Bronchial epithelial cell (primary cell): Measurements from ENCODE around the gene NCEH1. TPM values are rescaled to one million over a fixed set of nuclear protein-coding genes. Genes with fewer than 3 reads are reported as not detected.
A peak's percentile ranks its signal among the peaks of the same experiment; 100 is the strongest.

ENCODE experiments used
- DNase-seq: peaks from one replicate; pipeline ENCODE4 v3.0.0-alpha.2; 2010; ENCODE audit warnings: low read depth
- FAIRE-seq: peaks from 2 replicates; lab custom pipeline; 2011; peaks lifted over from hg19 to GRCh38; lab: Jason Lieb, UNC
- H3K27me3 ChIP-seq: 2 replicates; pipeline ENCODE4 v1.5.1; 2011; ENCODE audit warnings: low read length; ENCODE audit not compliant: control insufficient read depth, insufficient read depth
- H3K36me3 ChIP-seq: 2 replicates; pipeline ENCODE4 v1.5.1; 2011; ENCODE audit warnings: low read length; ENCODE audit not compliant: control insufficient read depth, insufficient read depth
- H3K4me3 ChIP-seq: 2 replicates; pipeline ENCODE4 v1.5.1; 2011; ENCODE audit warnings: mild to moderate bottlenecking, low read depth, low read length, control low read depth
- total RNA-seq: library from RNA; depleted of rRNA; stranded (reverse); fragments of >200 nt; gene quantifications from 2 replicates; pipeline ENCODE4 v1.2.1, GENCODE V29; 2014
- TF ChIP-seq, protein P1 (sequence below): IDR thresholded peaks from 2 replicates; pipeline ENCODE4 v1.5.1; 2011; ENCODE audit warnings: mild to moderate bottlenecking, moderate library complexity, low read length, control low read depth, inconsistent platforms; ENCODE audit not compliant: insufficient read depth, severe bottlenecking

The NCEH1 gene
- total RNA-seq, 1 donor from 2014 or later = 5.3 TPM

DNA sequence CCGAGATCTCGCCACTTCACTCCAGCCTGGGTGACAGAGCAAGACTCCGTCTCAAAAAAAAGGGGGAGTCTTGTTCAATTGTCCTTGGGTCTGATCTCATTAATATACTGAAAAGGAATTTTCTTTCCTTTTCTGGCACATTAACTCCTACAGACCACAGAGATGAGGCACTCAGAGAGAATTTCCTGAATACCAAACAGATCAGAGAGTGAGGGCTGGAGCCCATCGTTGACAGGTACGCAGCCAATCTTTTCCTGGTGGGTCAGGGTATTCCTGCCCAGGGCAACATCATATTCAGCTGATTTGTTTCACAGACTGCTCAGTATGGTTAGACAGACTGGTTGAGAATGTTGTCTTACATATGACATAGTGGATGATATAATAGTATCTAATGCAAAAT lies 104.8 kb downstream of the NCEH1 start:
- no peak for FAIRE-seq
- Histone ChIP-seq H3K36me3 (no peaks in the 10 kb centered on the region), H3K4me3 (no peak overlapping the region), H3K27me3 (no peaks in the 10 kb centered on the region)
- peak; percentile 59 for DNase-seq
- TF ChIP-seq, protein P1, sequence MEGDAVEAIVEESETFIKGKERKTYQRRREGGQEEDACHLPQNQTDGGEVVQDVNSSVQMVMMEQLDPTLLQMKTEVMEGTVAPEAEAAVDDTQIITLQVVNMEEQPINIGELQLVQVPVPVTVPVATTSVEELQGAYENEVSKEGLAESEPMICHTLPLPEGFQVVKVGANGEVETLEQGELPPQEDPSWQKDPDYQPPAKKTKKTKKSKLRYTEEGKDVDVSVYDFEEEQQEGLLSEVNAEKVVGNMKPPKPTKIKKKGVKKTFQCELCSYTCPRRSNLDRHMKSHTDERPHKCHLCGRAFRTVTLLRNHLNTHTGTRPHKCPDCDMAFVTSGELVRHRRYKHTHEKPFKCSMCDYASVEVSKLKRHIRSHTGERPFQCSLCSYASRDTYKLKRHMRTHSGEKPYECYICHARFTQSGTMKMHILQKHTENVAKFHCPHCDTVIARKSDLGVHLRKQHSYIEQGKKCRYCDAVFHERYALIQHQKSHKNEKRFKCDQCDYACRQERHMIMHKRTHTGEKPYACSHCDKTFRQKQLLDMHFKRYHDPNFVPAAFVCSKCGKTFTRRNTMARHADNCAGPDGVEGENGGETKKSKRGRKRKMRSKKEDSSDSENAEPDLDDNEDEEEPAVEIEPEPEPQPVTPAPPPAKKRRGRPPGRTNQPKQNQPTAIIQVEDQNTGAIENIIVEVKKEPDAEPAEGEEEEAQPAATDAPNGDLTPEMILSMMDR = no peak

DNA sequence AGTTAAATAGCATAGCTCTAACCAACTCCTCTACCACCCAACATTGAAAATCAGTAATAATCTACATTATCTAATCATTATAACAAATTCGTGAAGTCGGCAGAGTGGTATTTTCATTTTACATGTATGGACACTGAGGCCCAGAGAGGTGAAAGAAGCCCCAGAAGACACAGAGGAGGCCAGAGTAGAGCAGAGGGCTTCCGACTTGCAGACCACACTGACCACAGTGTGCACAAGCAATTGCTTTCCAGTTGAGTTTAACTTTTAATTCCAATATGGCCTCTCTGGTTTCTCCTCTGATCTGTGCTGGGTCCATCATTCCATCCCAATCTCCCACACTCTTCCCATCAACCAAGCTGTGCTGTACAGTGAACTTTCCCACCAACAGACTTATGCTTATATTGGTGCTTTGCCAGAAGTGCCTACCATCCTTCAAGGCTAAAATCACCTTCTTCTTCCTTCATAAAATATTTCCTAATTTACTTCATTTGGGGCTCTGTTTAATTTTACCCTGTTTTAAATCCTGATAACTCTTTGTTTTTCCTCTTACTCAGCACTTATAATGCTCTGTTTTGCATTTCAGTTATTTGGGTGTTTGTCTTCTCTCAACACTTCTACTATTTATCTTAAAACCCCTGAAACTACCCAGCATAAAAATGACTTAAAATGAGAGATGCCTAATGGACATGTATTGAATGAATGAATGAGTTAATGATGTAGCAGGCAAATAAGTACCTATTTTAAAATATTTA lies 105.8 kb downstream of the NCEH1 start:
- DNase-seq = no peak
- Histone ChIP-seq H3K36me3 (no peaks in the 10 kb centered on the region), H3K27me3 (no peaks in the 10 kb centered on the region), H3K4me3 (no peak overlapping the region)
- FAIRE-seq = no peak
- TF ChIP-seq, protein P1 = no peak

DNA sequence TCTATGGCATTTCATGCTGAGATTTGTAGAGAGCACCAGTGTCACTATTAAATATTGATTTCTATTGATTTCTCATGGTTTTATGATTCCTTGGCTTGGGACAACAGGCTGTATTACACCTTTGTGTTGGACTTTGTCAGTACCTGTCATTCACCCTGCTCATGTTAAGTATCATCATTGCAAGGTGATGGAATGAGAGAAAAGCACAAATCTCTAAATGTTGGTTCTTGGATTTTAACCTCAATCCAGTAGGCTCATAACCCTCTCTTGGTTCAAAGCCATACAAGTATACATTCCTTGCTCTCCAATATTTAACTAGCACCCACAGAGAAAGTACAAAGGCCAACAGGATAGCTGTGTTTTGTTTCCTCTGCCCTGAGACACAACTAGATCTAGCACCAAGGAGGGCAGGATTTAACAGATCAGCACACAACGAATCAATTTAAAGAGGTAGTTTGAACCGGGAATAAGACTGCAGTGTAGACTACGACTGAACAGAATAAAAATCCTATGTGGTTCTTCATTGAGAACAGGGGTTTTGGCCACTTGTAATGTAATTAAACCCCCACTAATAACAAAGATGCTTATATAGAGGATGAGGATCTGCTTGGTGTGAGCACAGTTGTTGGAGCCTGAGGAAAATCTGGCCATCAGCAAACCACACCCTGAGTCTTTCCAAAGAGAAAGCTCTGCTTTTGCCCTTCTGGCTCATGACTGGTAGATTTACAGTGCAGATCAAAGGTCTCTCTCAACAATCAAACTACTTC lies 109.6 kb downstream of the NCEH1 start:
- H3K36me3 ChIP-seq = no peaks in the 10 kb centered on the region
- TF ChIP-seq, protein P1 = no peak
- H3K4me3 ChIP-seq = no peak overlapping the region
- DNase-seq = no peak
- no peaks in the 10 kb centered on the region for H3K27me3 ChIP-seq
- FAIRE-seq = no peak

DNA sequence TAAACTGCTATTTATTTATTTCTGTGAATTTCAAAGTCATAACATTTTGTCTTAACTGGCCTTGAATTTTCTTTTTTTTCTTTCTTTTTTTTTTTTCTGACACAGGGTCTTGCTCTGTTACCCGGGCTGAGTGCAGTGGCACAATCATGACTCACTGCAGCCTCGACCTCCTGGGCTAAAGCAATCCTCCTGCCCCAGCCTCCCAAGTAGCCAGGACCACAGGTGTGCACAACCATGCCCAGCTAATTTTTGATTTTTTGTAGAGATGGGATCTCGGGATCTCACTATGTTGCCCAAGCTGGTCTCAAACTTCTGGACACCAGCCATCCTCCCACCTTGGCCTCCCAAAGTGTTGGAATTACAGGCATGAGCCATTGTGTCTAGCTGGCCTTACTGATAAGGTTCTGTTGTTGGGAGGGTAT lies 110.2 kb downstream of the NCEH1 start:
- DNase-seq (no peak), FAIRE-seq (no peak)
- Histone ChIP-seq H3K4me3 (no peak overlapping the region), H3K27me3 (no peaks in the 10 kb centered on the region), H3K36me3 (no peaks in the 10 kb centered on the region)
- TF ChIP-seq, protein P1 = no peak

DNA sequence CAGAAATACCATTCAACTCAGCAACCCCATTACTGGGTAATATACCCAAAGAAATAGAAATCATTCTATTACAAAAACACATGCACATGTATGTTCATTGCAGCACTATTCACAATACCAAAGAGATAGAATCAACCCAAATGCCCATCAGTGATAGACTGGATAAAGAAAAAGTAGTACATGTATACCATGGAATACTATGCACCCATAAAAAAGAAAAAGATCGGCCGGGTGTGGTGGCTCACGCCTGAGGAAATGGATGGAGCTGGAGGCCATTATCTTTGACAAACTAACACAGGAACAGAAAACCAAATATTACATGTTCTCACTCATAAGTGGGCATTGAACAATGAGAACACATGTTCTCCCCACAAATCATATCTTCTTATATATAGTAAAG lies 112.0 kb downstream of the NCEH1 start:
- DNase-seq = no peak
- Histone ChIP-seq H3K36me3 (no peaks in the 10 kb centered on the region), H3K4me3 (no peak overlapping the region), H3K27me3 (no peaks in the 10 kb centered on the region)
- FAIRE-seq = no peak
- TF ChIP-seq, protein P1 = no peak
